SK-N-SH treated with all-trans-retinoic acid at 6 μM for 48 hours (cell line): Measurements from ENCODE around the gene ADAMTS2.

ENCODE experiments used
- ATAC-seq: fragments of 200-7000 bp; cut with Tn5 transposase; 3 replicates; pipeline ENCODE4 v1.9.1; 2020; ENCODE audit warnings: mild to moderate bottlenecking, moderate library complexity
- ARNTL ChIP-seq: fragments of 450-650 bp; formaldehyde crosslinking; IDR thresholded peaks from 2 replicates; pipeline ENCODE4 v1.5.0; 2020; ENCODE audit warnings: low read depth, mild to moderate bottlenecking, moderate library complexity, borderline replicate concordance
- BACH2 ChIP-seq: fragments of 250-450 bp; sonication (Bioruptor Pico); IDR thresholded peaks from 2 replicates; pipeline ENCODE4 v1.9.0; 2021; ENCODE audit warnings: mild to moderate bottlenecking, borderline replicate concordance
- CSDC2 ChIP-seq: fragments of 250-450 bp; sonication (Bioruptor Pico); IDR thresholded peaks from 2 replicates; pipeline ENCODE4 v1.5.0; 2020; ENCODE audit warnings: mild to moderate bottlenecking, moderate library complexity
- ESRRG ChIP-seq: fragments of 250-450 bp; sonication (Bioruptor Pico); IDR thresholded peaks from 2 replicates; pipeline ENCODE4 v1.6.1; 2021; ENCODE audit warnings: mild to moderate bottlenecking
- GLIS3 ChIP-seq: fragments of 250-450 bp; sonication (Bioruptor Pico); IDR thresholded peaks from 2 replicates; pipeline ENCODE4 v1.5.0; 2020; ENCODE audit warnings: mild to moderate bottlenecking, moderate library complexity
- ISL1 ChIP-seq: fragments of 250-450 bp; sonication (Bioruptor Pico); IDR thresholded peaks from 2 replicates; pipeline ENCODE4 v2.1.2; 2022; ENCODE audit warnings: mild to moderate bottlenecking, moderate library complexity
- PPARA ChIP-seq: fragments of 250-450 bp; sonication (Bioruptor Pico); IDR thresholded peaks from 2 replicates; pipeline ENCODE4 v1.5.0; 2020; ENCODE audit warnings: mild to moderate bottlenecking, borderline replicate concordance
- SNAI2 ChIP-seq: fragments of 250-450 bp; sonication (Bioruptor Pico); IDR thresholded peaks from 2 replicates; pipeline ENCODE4 v1.5.0; 2020; ENCODE audit warnings: mild to moderate bottlenecking, moderate library complexity
- TCF4 ChIP-seq: fragments of 250-450 bp; sonication (Bioruptor Pico); IDR thresholded peaks from 2 replicates; pipeline ENCODE4 v1.8.0; 2021; ENCODE audit warnings: mild to moderate bottlenecking, moderate library complexity, borderline replicate concordance
- TOX ChIP-seq: fragments of 250-450 bp; sonication (Bioruptor Pico); IDR thresholded peaks from 2 replicates; pipeline ENCODE4 v1.8.0; 2021; ENCODE audit warnings: mild to moderate bottlenecking, moderate library complexity, borderline replicate concordance
- ZC3H10 ChIP-seq: fragments of 250-450 bp; sonication (Bioruptor Pico); IDR thresholded peaks from 2 replicates; pipeline ENCODE4 v1.5.1; 2021; ENCODE audit warnings: mild to moderate bottlenecking, moderate library complexity
- ZFP3 ChIP-seq: fragments of 250-450 bp; sonication (Bioruptor Pico); IDR thresholded peaks from 2 replicates; pipeline ENCODE4 v1.5.0; 2020; ENCODE audit warnings: mild to moderate bottlenecking, moderate library complexity
- ZFP30 ChIP-seq: fragments of 450-650 bp; formaldehyde crosslinking; IDR thresholded peaks from 2 replicates; pipeline ENCODE4 v1.5.0; 2022; ENCODE audit warnings: mild to moderate bottlenecking, moderate library complexity
- ZNF565 ChIP-seq: fragments of 450-650 bp; formaldehyde crosslinking; conservative IDR thresholded peaks from 2 replicates; pipeline ENCODE4 v1.5.0; 2020; ENCODE audit warnings: low read depth, mild to moderate bottlenecking, moderate library complexity
- ZNF70 ChIP-seq: fragments of 450-650 bp; formaldehyde crosslinking; IDR thresholded peaks from 2 replicates; pipeline ENCODE4 v1.5.0; 2020; ENCODE audit warnings: mild to moderate bottlenecking, moderate library complexity
- ZNF8 ChIP-seq: fragments of 450-650 bp; formaldehyde crosslinking; IDR thresholded peaks from 2 replicates; pipeline ENCODE4 v1.5.0; 2020; ENCODE audit warnings: mild to moderate bottlenecking, moderate library complexity
- TF ChIP-seq, protein P1 (sequence below): fragments of 250-450 bp; sonication (Bioruptor Pico); IDR thresholded peaks from 2 replicates; pipeline ENCODE4 v1.8.0; 2020; ENCODE audit warnings: mild to moderate bottlenecking, moderate library complexity, borderline replicate concordance
- TF ChIP-seq, protein P2 (sequence below): fragments of 250-450 bp; sonication (Bioruptor Pico); IDR thresholded peaks from 2 replicates; pipeline ENCODE4 v1.5.1; 2021; ENCODE audit warnings: mild to moderate bottlenecking, moderate library complexity
- TF ChIP-seq, protein P3 (sequence below): fragments of 250-450 bp; sonication (Bioruptor Pico); IDR thresholded peaks from 2 replicates; pipeline ENCODE4 v1.8.0; 2021; ENCODE audit warnings: low read depth, mild to moderate bottlenecking, moderate library complexity, borderline replicate concordance
- TF ChIP-seq, protein P4 (sequence below): fragments of 250-450 bp; sonication (Bioruptor Pico); IDR thresholded peaks from 2 replicates; pipeline ENCODE4 v1.5.0; 2020; ENCODE audit warnings: mild to moderate bottlenecking, moderate library complexity
- TF ChIP-seq, protein P5 (sequence below): fragments of 250-450 bp; sonication (Bioruptor Pico); IDR thresholded peaks from 2 replicates; pipeline ENCODE4 v1.5.1; 2020; ENCODE audit warnings: low read depth, mild to moderate bottlenecking, moderate library complexity

ADAMTS2 gene

DNA sequence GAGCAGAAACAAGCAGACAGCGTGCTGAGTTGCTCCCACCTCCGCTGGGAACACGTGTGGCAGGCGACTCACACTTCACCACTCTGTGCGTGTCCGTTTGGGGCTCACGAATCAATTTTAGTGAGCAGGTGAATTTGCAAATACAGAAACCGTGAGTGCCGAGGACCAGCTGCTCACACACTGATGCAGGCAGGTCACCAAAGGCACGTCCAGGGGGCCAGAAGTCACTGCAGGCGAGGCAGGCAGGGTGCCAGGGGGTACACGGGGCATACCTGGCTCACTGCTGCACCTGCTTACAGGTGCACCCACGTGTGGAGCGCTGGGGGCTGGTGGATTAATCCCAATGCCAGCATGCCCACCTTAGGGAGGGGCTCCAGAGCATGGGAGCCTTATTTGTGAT is 216.3 kb downstream of the ADAMTS2 start:
- no peak for ATAC-seq
- TF ChIP-seq ZNF8 (CRISPR knock-in tag) (no peak), SNAI2 (CRISPR knock-in tag) (no peak), ZFP3 (CRISPR knock-in tag) (no peak), TOX (no peak), GLIS3 (no peak), TCF4 (CRISPR knock-in tag) (no peak), ZNF565 (CRISPR knock-in tag) (no peak), ISL1 (CRISPR knock-in tag) (no peak), ARNTL (CRISPR knock-in tag) (no peak), ZFP30 (CRISPR knock-in tag) (no peak), CSDC2 (CRISPR knock-in tag) (no peak), ZNF70 (CRISPR knock-in tag) (no peak), BACH2 (CRISPR knock-in tag) (no peak), ZC3H10 (CRISPR knock-in tag) (no peak)
- TF ChIP-seq, protein P1, sequence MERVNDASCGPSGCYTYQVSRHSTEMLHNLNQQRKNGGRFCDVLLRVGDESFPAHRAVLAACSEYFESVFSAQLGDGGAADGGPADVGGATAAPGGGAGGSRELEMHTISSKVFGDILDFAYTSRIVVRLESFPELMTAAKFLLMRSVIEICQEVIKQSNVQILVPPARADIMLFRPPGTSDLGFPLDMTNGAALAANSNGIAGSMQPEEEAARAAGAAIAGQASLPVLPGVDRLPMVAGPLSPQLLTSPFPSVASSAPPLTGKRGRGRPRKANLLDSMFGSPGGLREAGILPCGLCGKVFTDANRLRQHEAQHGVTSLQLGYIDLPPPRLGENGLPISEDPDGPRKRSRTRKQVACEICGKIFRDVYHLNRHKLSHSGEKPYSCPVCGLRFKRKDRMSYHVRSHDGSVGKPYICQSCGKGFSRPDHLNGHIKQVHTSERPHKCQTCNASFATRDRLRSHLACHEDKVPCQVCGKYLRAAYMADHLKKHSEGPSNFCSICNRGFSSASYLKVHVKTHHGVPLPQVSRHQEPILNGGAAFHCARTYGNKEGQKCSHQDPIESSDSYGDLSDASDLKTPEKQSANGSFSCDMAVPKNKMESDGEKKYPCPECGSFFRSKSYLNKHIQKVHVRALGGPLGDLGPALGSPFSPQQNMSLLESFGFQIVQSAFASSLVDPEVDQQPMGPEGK (CRISPR knock-in tag), result no peak
- TF ChIP-seq, protein P2, sequence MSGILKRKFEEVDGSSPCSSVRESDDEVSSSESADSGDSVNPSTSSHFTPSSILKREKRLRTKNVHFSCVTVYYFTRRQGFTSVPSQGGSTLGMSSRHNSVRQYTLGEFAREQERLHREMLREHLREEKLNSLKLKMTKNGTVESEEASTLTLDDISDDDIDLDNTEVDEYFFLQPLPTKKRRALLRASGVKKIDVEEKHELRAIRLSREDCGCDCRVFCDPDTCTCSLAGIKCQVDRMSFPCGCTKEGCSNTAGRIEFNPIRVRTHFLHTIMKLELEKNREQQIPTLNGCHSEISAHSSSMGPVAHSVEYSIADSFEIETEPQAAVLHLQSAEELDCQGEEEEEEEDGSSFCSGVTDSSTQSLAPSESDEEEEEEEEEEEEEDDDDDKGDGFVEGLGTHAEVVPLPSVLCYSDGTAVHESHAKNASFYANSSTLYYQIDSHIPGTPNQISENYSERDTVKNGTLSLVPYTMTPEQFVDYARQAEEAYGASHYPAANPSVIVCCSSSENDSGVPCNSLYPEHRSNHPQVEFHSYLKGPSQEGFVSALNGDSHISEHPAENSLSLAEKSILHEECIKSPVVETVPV, result no peak
- TF ChIP-seq, protein P3, sequence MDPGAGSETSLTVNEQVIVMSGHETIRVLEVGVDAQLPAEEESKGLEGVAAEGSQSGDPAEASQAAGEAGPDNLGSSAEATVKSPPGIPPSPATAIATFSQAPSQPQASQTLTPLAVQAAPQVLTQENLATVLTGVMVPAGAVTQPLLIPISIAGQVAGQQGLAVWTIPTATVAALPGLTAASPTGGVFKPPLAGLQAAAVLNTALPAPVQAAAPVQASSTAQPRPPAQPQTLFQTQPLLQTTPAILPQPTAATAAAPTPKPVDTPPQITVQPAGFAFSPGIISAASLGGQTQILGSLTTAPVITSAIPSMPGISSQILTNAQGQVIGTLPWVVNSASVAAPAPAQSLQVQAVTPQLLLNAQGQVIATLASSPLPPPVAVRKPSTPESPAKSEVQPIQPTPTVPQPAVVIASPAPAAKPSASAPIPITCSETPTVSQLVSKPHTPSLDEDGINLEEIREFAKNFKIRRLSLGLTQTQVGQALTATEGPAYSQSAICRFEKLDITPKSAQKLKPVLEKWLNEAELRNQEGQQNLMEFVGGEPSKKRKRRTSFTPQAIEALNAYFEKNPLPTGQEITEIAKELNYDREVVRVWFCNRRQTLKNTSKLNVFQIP (CRISPR knock-in tag), result no peak
- TF ChIP-seq, protein P4, sequence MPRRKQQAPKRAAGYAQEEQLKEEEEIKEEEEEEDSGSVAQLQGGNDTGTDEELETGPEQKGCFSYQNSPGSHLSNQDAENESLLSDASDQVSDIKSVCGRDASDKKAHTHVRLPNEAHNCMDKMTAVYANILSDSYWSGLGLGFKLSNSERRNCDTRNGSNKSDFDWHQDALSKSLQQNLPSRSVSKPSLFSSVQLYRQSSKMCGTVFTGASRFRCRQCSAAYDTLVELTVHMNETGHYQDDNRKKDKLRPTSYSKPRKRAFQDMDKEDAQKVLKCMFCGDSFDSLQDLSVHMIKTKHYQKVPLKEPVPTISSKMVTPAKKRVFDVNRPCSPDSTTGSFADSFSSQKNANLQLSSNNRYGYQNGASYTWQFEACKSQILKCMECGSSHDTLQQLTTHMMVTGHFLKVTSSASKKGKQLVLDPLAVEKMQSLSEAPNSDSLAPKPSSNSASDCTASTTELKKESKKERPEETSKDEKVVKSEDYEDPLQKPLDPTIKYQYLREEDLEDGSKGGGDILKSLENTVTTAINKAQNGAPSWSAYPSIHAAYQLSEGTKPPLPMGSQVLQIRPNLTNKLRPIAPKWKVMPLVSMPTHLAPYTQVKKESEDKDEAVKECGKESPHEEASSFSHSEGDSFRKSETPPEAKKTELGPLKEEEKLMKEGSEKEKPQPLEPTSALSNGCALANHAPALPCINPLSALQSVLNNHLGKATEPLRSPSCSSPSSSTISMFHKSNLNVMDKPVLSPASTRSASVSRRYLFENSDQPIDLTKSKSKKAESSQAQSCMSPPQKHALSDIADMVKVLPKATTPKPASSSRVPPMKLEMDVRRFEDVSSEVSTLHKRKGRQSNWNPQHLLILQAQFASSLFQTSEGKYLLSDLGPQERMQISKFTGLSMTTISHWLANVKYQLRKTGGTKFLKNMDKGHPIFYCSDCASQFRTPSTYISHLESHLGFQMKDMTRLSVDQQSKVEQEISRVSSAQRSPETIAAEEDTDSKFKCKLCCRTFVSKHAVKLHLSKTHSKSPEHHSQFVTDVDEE (CRISPR knock-in tag), result no peak
- TF ChIP-seq, protein P5, sequence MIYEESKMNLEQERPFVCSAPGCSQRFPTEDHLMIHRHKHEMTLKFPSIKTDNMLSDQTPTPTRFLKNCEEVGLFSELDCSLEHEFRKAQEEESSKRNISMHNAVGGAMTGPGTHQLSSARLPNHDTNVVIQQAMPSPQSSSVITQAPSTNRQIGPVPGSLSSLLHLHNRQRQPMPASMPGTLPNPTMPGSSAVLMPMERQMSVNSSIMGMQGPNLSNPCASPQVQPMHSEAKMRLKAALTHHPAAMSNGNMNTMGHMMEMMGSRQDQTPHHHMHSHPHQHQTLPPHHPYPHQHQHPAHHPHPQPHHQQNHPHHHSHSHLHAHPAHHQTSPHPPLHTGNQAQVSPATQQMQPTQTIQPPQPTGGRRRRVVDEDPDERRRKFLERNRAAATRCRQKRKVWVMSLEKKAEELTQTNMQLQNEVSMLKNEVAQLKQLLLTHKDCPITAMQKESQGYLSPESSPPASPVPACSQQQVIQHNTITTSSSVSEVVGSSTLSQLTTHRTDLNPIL (CRISPR knock-in tag), result no peak

DNA sequence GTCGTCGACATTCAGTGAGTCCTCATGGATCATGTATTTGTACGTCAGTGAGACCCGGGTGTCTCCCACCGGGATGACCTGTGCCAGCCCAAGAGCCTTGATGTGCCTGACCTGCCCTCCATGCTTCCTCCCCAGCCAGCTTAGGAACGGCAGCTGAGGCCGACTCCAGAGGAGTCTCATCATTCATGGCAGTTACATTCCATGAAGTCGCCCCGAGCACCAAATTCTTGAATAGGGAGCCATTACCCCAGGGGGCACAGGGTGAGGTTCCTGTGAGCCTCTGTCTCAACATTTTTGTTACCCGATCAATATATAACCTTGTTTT is 217.3 kb downstream of the ADAMTS2 start:
- ATAC-seq, result no peak
- TF ChIP-seq TOX, result no peak
- no peak for TF ChIP-seq ARNTL (CRISPR knock-in tag)
- no peak for TF ChIP-seq CSDC2 (CRISPR knock-in tag)
- TF ChIP-seq, protein P2, result no peak
- TF ChIP-seq BACH2 (CRISPR knock-in tag), result no peak
- no peak for TF ChIP-seq SNAI2 (CRISPR knock-in tag)
- TF ChIP-seq ZFP30 (CRISPR knock-in tag), result no peak
- no peak for TF ChIP-seq GLIS3
- TF ChIP-seq, protein P3 (CRISPR knock-in tag), result no peak
- TF ChIP-seq TCF4 (CRISPR knock-in tag), result no peak
- TF ChIP-seq ESRRG (CRISPR knock-in tag), result no peak
- TF ChIP-seq, protein P5 (CRISPR knock-in tag), result no peak
- TF ChIP-seq, protein P1 (CRISPR knock-in tag), result no peak
- TF ChIP-seq ZC3H10 (CRISPR knock-in tag), result no peak
- no peak for TF ChIP-seq ISL1 (CRISPR knock-in tag)
- TF ChIP-seq PPARA (CRISPR knock-in tag), result no peak
- TF ChIP-seq ZNF565 (CRISPR knock-in tag), result no peak
